Measurements from ENCODE around the gene CTNND1.

DNA sequence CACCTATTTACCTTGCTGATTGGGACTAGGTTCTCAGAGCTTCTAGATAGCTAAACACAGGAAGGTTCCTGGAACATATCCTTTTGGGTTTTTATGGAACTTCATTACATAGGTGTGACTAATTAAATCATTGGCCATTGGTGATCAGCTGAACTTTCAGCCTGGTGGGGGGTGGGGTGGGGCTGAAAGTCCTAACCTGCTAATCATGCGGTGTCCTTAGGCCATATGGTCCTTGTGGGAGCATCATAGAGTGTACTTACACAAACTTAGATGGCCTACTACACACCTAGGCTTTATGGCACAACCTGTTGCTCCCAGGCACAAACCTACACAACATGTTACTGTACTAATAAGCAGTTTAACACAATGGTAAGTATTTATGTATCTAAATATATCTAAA is 28.9 kb upstream of the CTNND1 start:
- TF ChIP-seq, protein P1, sequence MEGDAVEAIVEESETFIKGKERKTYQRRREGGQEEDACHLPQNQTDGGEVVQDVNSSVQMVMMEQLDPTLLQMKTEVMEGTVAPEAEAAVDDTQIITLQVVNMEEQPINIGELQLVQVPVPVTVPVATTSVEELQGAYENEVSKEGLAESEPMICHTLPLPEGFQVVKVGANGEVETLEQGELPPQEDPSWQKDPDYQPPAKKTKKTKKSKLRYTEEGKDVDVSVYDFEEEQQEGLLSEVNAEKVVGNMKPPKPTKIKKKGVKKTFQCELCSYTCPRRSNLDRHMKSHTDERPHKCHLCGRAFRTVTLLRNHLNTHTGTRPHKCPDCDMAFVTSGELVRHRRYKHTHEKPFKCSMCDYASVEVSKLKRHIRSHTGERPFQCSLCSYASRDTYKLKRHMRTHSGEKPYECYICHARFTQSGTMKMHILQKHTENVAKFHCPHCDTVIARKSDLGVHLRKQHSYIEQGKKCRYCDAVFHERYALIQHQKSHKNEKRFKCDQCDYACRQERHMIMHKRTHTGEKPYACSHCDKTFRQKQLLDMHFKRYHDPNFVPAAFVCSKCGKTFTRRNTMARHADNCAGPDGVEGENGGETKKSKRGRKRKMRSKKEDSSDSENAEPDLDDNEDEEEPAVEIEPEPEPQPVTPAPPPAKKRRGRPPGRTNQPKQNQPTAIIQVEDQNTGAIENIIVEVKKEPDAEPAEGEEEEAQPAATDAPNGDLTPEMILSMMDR (IDR thresholded peaks at IDR 0.05) = no peak
- TF ChIP-seq POLR2AphosphoS5 (IDR thresholded peaks at IDR 0.05) (no peak), POLR2A (IDR thresholded peaks at IDR 0.05) (no peak), EP300 (IDR thresholded peaks at IDR 0.05) (no peak)

Measured in gastroesophageal sphincter (tissue), 3 donors.